AG04450 (cell line): ENCODE data around the gene MAML3. TPM values are rescaled to one million over a fixed set of nuclear protein-coding genes. Genes with fewer than 3 reads are reported as not detected.

Experiments used
- CTCF ChIA-PET: fragments of 300-600, 350-600 bp; formaldehyde crosslinking; extraction: SDS; loops from one replicate; lab custom pipeline; 2022; ENCODE audit warnings: antibody characterized with exemption, inconsistent platforms; lab: Charles Lee
- POLR2A ChIA-PET: fragments of 350-600 bp; formaldehyde crosslinking; extraction: SDS; loops from one replicate; lab custom pipeline; 2021; ENCODE audit warnings: antibody characterized with exemption, inconsistent platforms; lab: Yijun Ruan, JAX
- DNase-seq: peaks from one replicate; pipeline ENCODE4 v3.0.0-alpha.2; 2011; ENCODE audit warnings: low read depth, low spot score
- H3K27ac ChIP-seq: one replicate; pipeline ENCODE4 v1.5.1; 2012; ENCODE audit warnings: low read depth, low read length, control low read depth
- H3K27me3 ChIP-seq: one replicate; pipeline ENCODE4 v1.6.0; 2012; ENCODE audit warnings: low read length; ENCODE audit not compliant: control insufficient read depth, insufficient read depth
- H3K4me3 ChIP-seq: 2 replicates; pipeline ENCODE4 v1.5.1; 2011; ENCODE audit warnings: mild to moderate bottlenecking, low read depth, low read length, control low read depth
- H3K9me3 ChIP-seq: 2 replicates; pipeline ENCODE4 v1.5.1; 2012; ENCODE audit warnings: low read length; ENCODE audit not compliant: control insufficient read depth, insufficient read depth
- polyA plus RNA-seq: library from polyadenylated mRNA; depleted of rRNA; stranded (reverse); fragments of >200 nt; gene quantifications from 2 replicates; pipeline ENCODE4 v1.2.3, GENCODE V29; 2011
- TF ChIP-seq, protein P1 (sequence below): IDR thresholded peaks from 2 replicates; pipeline ENCODE4 v1.5.1; 2011; ENCODE audit warnings: low read depth, low read length, control low read depth, inconsistent platforms

The MAML3 gene
- polyA plus RNA-seq, 1 experiment: 4.1 TPM

DNA sequence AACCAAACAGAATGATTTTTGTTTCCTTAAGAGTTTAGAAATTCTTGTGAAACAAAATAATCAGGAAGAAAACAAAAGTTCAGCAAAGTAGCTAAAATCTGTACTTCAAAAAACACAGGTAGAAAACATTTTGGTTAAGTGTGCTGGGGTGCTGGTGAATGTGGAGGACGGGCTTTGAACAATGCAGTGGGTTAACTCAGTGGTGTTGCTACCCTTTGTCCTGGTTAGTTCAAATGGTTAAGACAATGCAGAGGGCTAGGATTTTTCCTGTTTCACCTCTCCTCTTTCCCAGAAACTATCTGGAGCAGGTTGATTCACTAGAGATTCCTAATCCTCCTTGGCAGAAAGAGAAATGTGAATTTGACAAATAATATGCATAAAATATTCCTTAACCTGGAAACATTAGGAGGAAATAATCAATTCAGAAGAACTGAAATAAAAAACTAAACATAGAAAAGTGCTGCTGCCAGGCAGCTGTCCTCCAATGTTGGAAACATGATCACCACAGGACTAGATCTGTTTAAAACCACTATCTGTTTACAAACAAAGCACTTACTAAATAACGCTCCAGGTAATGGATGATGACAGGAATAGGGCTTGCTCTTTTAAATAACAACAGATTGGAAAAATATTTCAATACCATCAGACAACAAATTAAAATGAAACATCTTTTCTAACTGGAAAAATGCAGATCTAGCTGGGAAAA, 148.9 kb downstream of the MAML3 start:
- Histone ChIP-seq H3K4me3 (peak overlapping the region; percentile 46; the same call in 1 of the 2 replicates), H3K27ac (no peak overlapping the region), H3K9me3 (no peaks in the 10 kb centered on the region), H3K27me3 (no peaks in the 10 kb centered on the region)
- TF ChIP-seq, protein P1, sequence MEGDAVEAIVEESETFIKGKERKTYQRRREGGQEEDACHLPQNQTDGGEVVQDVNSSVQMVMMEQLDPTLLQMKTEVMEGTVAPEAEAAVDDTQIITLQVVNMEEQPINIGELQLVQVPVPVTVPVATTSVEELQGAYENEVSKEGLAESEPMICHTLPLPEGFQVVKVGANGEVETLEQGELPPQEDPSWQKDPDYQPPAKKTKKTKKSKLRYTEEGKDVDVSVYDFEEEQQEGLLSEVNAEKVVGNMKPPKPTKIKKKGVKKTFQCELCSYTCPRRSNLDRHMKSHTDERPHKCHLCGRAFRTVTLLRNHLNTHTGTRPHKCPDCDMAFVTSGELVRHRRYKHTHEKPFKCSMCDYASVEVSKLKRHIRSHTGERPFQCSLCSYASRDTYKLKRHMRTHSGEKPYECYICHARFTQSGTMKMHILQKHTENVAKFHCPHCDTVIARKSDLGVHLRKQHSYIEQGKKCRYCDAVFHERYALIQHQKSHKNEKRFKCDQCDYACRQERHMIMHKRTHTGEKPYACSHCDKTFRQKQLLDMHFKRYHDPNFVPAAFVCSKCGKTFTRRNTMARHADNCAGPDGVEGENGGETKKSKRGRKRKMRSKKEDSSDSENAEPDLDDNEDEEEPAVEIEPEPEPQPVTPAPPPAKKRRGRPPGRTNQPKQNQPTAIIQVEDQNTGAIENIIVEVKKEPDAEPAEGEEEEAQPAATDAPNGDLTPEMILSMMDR: no peak
- CTCF ChIA-PET: interaction anchor here (0.7 to 1.5 kb wide), 3 partner anchors 8 to 402 kb away, joined by 3 to 6 read pairs (median 5); no protein-coding TSS in a partner anchor
- POLR2A ChIA-PET: interaction anchor here (1.6 kb wide), 1 partner anchor 32 kb away, joined by 3 read pairs; no protein-coding TSS in a partner anchor
- DNase-seq: no peak

DNA sequence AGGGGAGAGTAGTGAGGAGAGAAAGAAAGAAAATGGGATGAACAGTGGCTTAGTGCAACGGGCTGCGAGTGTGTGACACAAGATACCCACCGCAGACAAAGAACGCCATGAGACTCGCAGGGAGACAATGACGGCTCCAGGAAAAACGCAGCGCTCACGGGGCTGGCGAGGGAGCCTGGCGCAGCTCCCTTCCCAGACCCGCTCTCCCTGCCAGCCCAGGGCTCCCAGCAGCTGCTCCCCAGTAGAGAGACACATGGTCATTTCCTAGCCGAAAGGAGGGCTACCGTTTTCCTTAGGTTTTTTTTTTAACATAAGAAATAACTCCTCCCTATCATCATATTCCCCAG, 149.5 kb downstream of the MAML3 start:
- Histone ChIP-seq H3K27ac (no peak overlapping the region), H3K9me3 (no peaks in the 10 kb centered on the region), H3K4me3 (peak overlapping the region; percentile 46), H3K27me3 (no peaks in the 10 kb centered on the region)
- ChIA-PET CTCF (interaction anchor here (0.7 to 1.5 kb wide), 3 partner anchors 8 to 401 kb away, joined by 3 to 6 read pairs (median 5); no protein-coding TSS in a partner anchor), POLR2A (interaction anchor here (0.7 to 1.6 kb wide), 3 partner anchors 33 to 208 kb away, joined by 3 read pairs; no protein-coding TSS in a partner anchor)
- no peak for DNase-seq
- TF ChIP-seq, protein P1: no peak

DNA sequence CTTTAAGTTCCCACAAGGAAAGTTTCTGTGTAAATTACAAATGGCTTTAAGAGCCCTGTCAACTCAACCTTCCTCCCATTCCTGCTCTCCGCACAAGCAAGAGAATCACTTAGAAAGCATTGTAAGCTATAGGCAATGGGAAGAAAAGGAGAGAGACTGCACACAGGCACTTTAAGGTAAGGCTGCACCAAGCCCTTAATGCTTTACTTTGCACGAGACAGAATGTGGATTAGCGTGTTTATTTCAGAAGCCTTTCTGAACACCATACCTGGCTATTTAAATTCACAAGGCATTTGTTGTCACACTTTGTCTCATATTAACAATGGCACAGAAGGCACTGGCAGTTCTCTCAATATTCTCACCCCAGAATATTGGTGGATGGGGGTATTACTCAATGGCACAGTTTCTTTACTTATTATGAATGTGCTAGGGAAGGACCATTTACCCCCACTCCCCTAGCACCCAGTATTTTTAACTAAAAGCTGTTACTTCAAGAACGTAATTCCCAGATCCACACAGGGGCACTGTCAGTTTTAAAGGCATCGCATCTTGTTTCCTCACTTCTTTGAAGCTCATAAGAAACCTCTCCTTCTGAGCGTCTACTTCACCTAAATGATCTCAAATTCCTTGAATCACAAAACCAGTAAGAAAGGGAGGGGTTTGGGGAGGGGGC, 150.0 kb downstream of the MAML3 start:
- H3K27me3 ChIP-seq: no peaks in the 10 kb centered on the region
- no peak for DNase-seq
- H3K27ac ChIP-seq: no peak overlapping the region
- TF ChIP-seq, protein P1: no peak
- ChIA-PET CTCF (interaction anchor here (1.5 kb wide), 1 partner anchor 9 kb away, joined by 5 read pairs; no protein-coding TSS in a partner anchor), POLR2A (interaction anchor here (0.7 to 1.6 kb wide), 3 partner anchors 33 to 208 kb away, joined by 3 read pairs; no protein-coding TSS in a partner anchor)
- H3K4me3 ChIP-seq: peak overlapping the region; percentile 46
- H3K9me3 ChIP-seq: no peaks in the 10 kb centered on the region

DNA sequence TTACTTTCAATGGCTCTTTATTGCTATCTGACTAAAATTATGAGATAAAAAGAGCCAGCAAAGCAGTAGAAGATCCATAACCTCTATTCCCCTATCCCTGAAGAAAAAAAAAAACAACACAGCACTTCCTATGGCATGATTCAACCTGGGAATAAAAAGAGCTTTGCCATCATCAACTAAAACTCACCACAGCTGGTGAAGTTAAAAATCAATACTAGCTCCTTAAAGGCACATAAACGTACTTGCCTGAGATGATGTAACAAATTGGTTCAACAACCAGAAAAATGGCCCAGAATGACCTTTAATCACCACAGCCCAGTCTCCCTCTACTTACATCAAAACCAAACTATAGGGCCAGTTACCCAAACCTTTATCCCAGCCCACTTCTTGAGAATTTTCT, 153.8 kb downstream of the MAML3 start:
- Histone ChIP-seq H3K4me3 (no peak overlapping the region), H3K27ac (no peak overlapping the region), H3K9me3 (no peaks in the 10 kb centered on the region; the same call in 1 of the 2 replicates), H3K27me3 (no peaks in the 10 kb centered on the region)
- no peak for DNase-seq
- ChIA-PET CTCF (interaction anchor here (0.6 kb wide), 1 partner anchor 342 kb away, joined by 3 read pairs; no protein-coding TSS in a partner anchor), POLR2A (no interaction called here)
- TF ChIP-seq, protein P1: no peak
